Right lobe of liver (tissue), 6 donors: ENCODE measurements around the gene IFITM10. TPM values are rescaled to one million over a fixed set of nuclear protein-coding genes. Genes with fewer than 3 reads are reported as not detected.
A peak's percentile ranks its signal among the peaks of the same experiment; 100 is the strongest.

Source experiments
- ATAC-seq, 4 donors: fragments of 200-7000 bp; cut with Tn5 transposase; one replicate each; pipeline ENCODE4 v1.9.1; 2020; ENCODE audit warnings: mild to moderate bottlenecking in 4 of 4, moderate library complexity in 4 of 4
- DNase-seq, 3 donors: peaks; one replicate each; pipeline ENCODE4 v3.0.0-alpha.2; 2020
- H3K27ac ChIP-seq, 3 donors: fragments of 200-600 bp; one replicate each; pipeline ENCODE4 v1.8.0; 2022
- H3K27me3 ChIP-seq, 2 donors: fragments of 200-600 bp; one replicate each; pipeline ENCODE4 v1.8.0; 2022
- H3K36me3 ChIP-seq, 4 donors: fragments of 200-600 bp; sonication (generic) in 1 of 4; one replicate each; pipeline versions ENCODE4 v1.5.1 to v1.8.0; 2017 to 2022; ENCODE audit warnings: control low read depth in 1 of 4
- H3K4me1 ChIP-seq, 4 donors: fragments of 200-600 bp; sonication (generic) in 1 of 4; one replicate each; pipeline versions ENCODE4 v1.5.1 to v1.8.0; 2017 to 2022; ENCODE audit warnings: control low read depth in 1 of 4
- H3K4me3 ChIP-seq, 3 donors: fragments of 200-600 bp; one replicate each; pipeline ENCODE4 v1.8.0; 2022
- H3K9me3 ChIP-seq, 4 donors: fragments of 200-600 bp; sonication (generic) in 1 of 4; one replicate each; pipeline versions ENCODE4 v1.5.1 to v1.8.0; 2017 to 2022; ENCODE audit warnings: control low read depth in 1 of 4
- CTCF ChIP-seq, 4 donors: fragments of 200-600 bp in 3 of 4; fragments of 450-650 bp in 1 of 4; IDR thresholded peaks; one replicate each; pipeline versions ENCODE4 v1.5.1 to v1.8.0; 2016 to 2022; ENCODE audit warnings: antibody characterized with exemption in 4 of 4, mild to moderate bottlenecking in 2 of 4
- POLR2A ChIP-seq: fragments of 450-650 bp; IDR thresholded peaks from one replicate; pipeline ENCODE4 v1.6.1; 2017; ENCODE audit warnings: antibody characterized with exemption, mild to moderate bottlenecking
- WGBS: methylation state at CpG from one replicate; pipeline ENCODE4 v1.1.6; 2018; ENCODE audit warnings: low coverage, low lambda C conversion rate; ENCODE audit not compliant: insufficient coverage; ENCODE audit errors: missing lambda C conversion rate; 5-methylcytosine and 5-hydroxymethylcytosine counted together
- intact Hi-C, 2 donors: fragments of 100-400 bp; cut with DNase I; formaldehyde crosslinking; loops; one replicate each; pipeline versions ENCODE4 v1.11.2 to v1.14.1; 2022
- long read RNA-seq: library from polyadenylated mRNA; unstranded; transcript quantifications from one replicate; pipeline ENCODE4 v2.0.0, GENCODE V29; 2019
- total RNA-seq, 6 experiments: library from RNA; depleted of rRNA in 2 of 6; stranded (reverse); fragments of >200 nt in 2 of 6; fragmentation: NEBNext Ultra II Directional in 3 of 6; extraction: Animal tissue kit (Norgen Biotek cat#: 25700) in 3 of 6; gene quantifications; one replicate each; pipeline versions ENCODE4 v1.1.0 to v1.2.4, GENCODE V29; 2016 to 2023
- donor health status: DM: no; HTN: yes; CAD: no.
- donor health status: DM: no; HTN: no; CAD: no.
- donor health status: DM: no; HTN: no; CAD: no.
- donor health status: DM: no; HTN: yes; CAD: no.
- donor health status: DM: no; HTN: yes; CAD: no.

The IFITM10 gene
- 10 to 100 TPM in 1 of 6 experiments, 1 to 10 TPM in 5; 1.3 to 11.4 (median 6.7) TPM for total RNA-seq
- long read RNA-seq, result 0 reads

GRCh38 chr11:1750481-1750839 lies at the start of gene IFITM10:
IFITM10 (minus strand) TSS chr11:1750595; CDS start chr11:1750442, 153 bp downstream.
- WGBS, result 11% methylated on average over 6 of the region's 6 CpGs
- Histone ChIP-seq H3K27me3 (no peaks in the 10 kb centered on the region), H3K4me1 (peaks cover 0 to 8% (median 0%) of the 10 kb centered on the region in 4 donors), H3K4me3 (peak within 1 kb of the TSS; percentile 36 to 45 (median 42)), H3K27ac (peak within 1 kb of the TSS; percentile 33 to 69 (median 44)), H3K9me3 (no peaks in the 10 kb centered on the region), H3K36me3 (peaks cover 0 to 29% (median 19%) of the 10 kb centered on the region in 4 donors)
- intact Hi-C loops, result loop anchor here in 1 of 2 donors (10.0 kb wide), 1 partner anchor 644 kb away; no protein-coding TSS in a partner anchor
- DNase-seq (peak; percentile 68 to 76 (median 73)), ATAC-seq (peak; percentile 53 to 66 (median 62))
- TF ChIP-seq POLR2A, result no peak
- TF ChIP-seq CTCF (IDR thresholded peaks at IDR 0.05), result no peak

GRCh38 chr11:1797391-1798125 lies 47.2 kb upstream of the IFITM10 start:
- 78% methylated on average over 6 of the region's 14 CpGs for WGBS
- intact Hi-C loops, result no loop called here
- no peaks in the 10 kb centered on the region for H3K4me1 ChIP-seq
- DNase-seq (no peak), ATAC-seq (no peak)
- no peak overlapping the region for H3K4me3 ChIP-seq
- no peak overlapping the region for H3K27ac ChIP-seq
- no peaks in the 10 kb centered on the region for H3K36me3 ChIP-seq
- TF ChIP-seq POLR2A (no peak), CTCF (IDR thresholded peaks at IDR 0.05) (no peak)
- H3K9me3 ChIP-seq, result no peaks in the 10 kb centered on the region
- H3K27me3 ChIP-seq, result no peaks in the 10 kb centered on the region

- intact Hi-C loops, result no loop called here
- H3K9me3 ChIP-seq, result no peaks in the 10 kb centered on the region
- no peaks in the 10 kb centered on the region for H3K36me3 ChIP-seq
- H3K27ac ChIP-seq, result no peak overlapping the region
- H3K4me3 ChIP-seq, result no peak overlapping the region
- no peak for TF ChIP-seq POLR2A
- TF ChIP-seq CTCF (IDR thresholded peaks at IDR 0.05), result no peak
- no peak for DNase-seq
- no peak for ATAC-seq
- 41% methylated on average over 4 of the region's 12 CpGs for WGBS
- H3K27me3 ChIP-seq, result no peaks in the 10 kb centered on the region
- H3K4me1 ChIP-seq, result no peaks in the 10 kb centered on the region
Measured at GRCh38 chr11:1796413-1797011, 46.1 kb upstream of the IFITM10 start.

GRCh38 chr11:1793081-1793480 lies 42.7 kb upstream of the IFITM10 start:
- Histone ChIP-seq H3K9me3 (no peaks in the 10 kb centered on the region), H3K36me3 (no peaks in the 10 kb centered on the region), H3K4me1 (no peaks in the 10 kb centered on the region), H3K27me3 (no peaks in the 10 kb centered on the region), H3K27ac (no peak overlapping the region), H3K4me3 (no peak overlapping the region)
- no peak for TF ChIP-seq CTCF (IDR thresholded peaks at IDR 0.05)
- TF ChIP-seq POLR2A, result no peak
- 33% methylated on average over 3 of the region's 3 CpGs for WGBS
- DNase-seq, result no peak
- intact Hi-C loops, result no loop called here
- no peak for ATAC-seq
